Liver (tissue), 9 donors: ENCODE data around the gene FRAT1. TPM values are rescaled to one million over a fixed set of nuclear protein-coding genes. Genes with fewer than 3 reads are reported as not detected.

Experiments
- DNase-seq: peaks from one replicate; pipeline ENCODE4 v3.0.0-alpha.2; 2017; ENCODE audit warnings: low spot score
- H3K27ac ChIP-seq, 2 donors: one replicate each; pipeline ENCODE4 v1.7.0; 2013; ENCODE audit warnings: inconsistent platforms in 2 of 2, low read length in 2 of 2, control low read depth in 1 of 2, low read depth in 1 of 2, mild to moderate bottlenecking in 1 of 2
- H3K27me3 ChIP-seq, 4 donors: one replicate each; pipeline versions ENCODE4 v1.6.1 to v1.7.0; 2013; ENCODE audit warnings: low read length in 3 of 4, inconsistent platforms in 1 of 4, mild to moderate bottlenecking in 1 of 4, moderate library complexity in 1 of 4; ENCODE audit not compliant: control insufficient read depth in 4 of 4, insufficient read depth in 4 of 4
- H3K36me3 ChIP-seq, 4 donors: one replicate each; pipeline versions ENCODE4 v1.6.1 to v1.7.0; 2013; ENCODE audit warnings: low read length in 3 of 4, mild to moderate bottlenecking in 3 of 4, low read depth in 1 of 4, moderate library complexity in 1 of 4; ENCODE audit not compliant: control insufficient read depth in 4 of 4, insufficient read depth in 3 of 4
- H3K4me1 ChIP-seq, 4 donors: one replicate each; pipeline versions ENCODE4 v1.6.1 to v1.7.0; 2013; ENCODE audit warnings: low read length in 3 of 4, mild to moderate bottlenecking in 3 of 4, moderate library complexity in 1 of 4; ENCODE audit not compliant: control insufficient read depth in 4 of 4, insufficient read depth in 4 of 4
- H3K4me3 ChIP-seq, 3 donors: one replicate each; pipeline versions ENCODE4 v1.6.1 to v1.7.0; 2013; ENCODE audit warnings: low read length in 3 of 3, control low read depth in 1 of 3, low read depth in 1 of 3, mild to moderate bottlenecking in 1 of 3
- H3K9ac ChIP-seq, 2 donors: one replicate each; pipeline ENCODE4 v1.7.0; 2013; ENCODE audit warnings: low read length in 2 of 2, mild to moderate bottlenecking in 2 of 2, moderate library complexity in 2 of 2, control low read depth in 1 of 2, low read depth in 1 of 2
- H3K9me3 ChIP-seq, 4 donors: one replicate each; pipeline versions ENCODE4 v1.6.1 to v1.7.0; 2013; ENCODE audit warnings: low read length in 3 of 4; ENCODE audit not compliant: control insufficient read depth in 4 of 4
- ATF3 ChIP-seq: IDR thresholded peaks from 2 replicates; pipeline ENCODE4 v1.6.1; 2016; ENCODE audit warnings: antibody characterized with exemption
- CTCF ChIP-seq: fragments of 150-350 bp; IDR thresholded peaks from 2 replicates; pipeline ENCODE4 v1.5.1; 2017; ENCODE audit warnings: improper control_type of control experiment, low read depth, low read length; ENCODE audit not compliant: missing input control
- EGR1 ChIP-seq, 2 donors: IDR thresholded peaks; 2 replicates each; pipeline ENCODE4 v1.6.1; 2016 to 2018; ENCODE audit warnings: antibody characterized with exemption in 2 of 2, low read depth in 2 of 2
- FOXA1 ChIP-seq: IDR thresholded peaks from 2 replicates; pipeline ENCODE4 v1.6.1; 2016; ENCODE audit warnings: antibody characterized with exemption
- FOXA2 ChIP-seq: IDR thresholded peaks from 2 replicates; pipeline ENCODE4 v1.6.1; 2016; ENCODE audit warnings: antibody characterized with exemption
- GABPA ChIP-seq, 2 donors: IDR thresholded peaks in 1 of 2; conservative IDR thresholded peaks in 1 of 2; 2 replicates each; pipeline ENCODE4 v1.6.1; 2016; ENCODE audit warnings: antibody characterized with exemption in 2 of 2, mild to moderate bottlenecking in 1 of 2, moderate library complexity in 1 of 2
- HNF4A ChIP-seq, 2 donors: conservative IDR thresholded peaks; 2 replicates each; pipeline ENCODE4 v1.6.1; 2016; ENCODE audit warnings: antibody characterized with exemption in 2 of 2, mild to moderate bottlenecking in 2 of 2
- HNF4G ChIP-seq: IDR thresholded peaks from 2 replicates; pipeline ENCODE4 v1.6.1; 2016; ENCODE audit warnings: antibody characterized with exemption
- JUND ChIP-seq, 2 donors: IDR thresholded peaks; 2 replicates each; pipeline ENCODE4 v1.6.1; 2016; ENCODE audit warnings: antibody characterized with exemption in 2 of 2
- MAX ChIP-seq: IDR thresholded peaks from 2 replicates; pipeline ENCODE4 v1.6.1; 2016; ENCODE audit warnings: antibody characterized with exemption
- NR2F2 ChIP-seq: IDR thresholded peaks from 2 replicates; pipeline ENCODE4 v1.6.1; 2016; ENCODE audit warnings: antibody characterized with exemption
- RAD21 ChIP-seq, 2 donors: IDR thresholded peaks; 2 replicates each; pipeline ENCODE4 v1.6.1; 2016; ENCODE audit warnings: antibody characterized with exemption in 2 of 2, mild to moderate bottlenecking in 2 of 2
- REST ChIP-seq: IDR thresholded peaks from 2 replicates; pipeline ENCODE4 v1.6.1; 2016; ENCODE audit warnings: antibody characterized with exemption, mild to moderate bottlenecking
- RXRA ChIP-seq, 2 donors: IDR thresholded peaks; 2 replicates each; pipeline ENCODE4 v1.6.1; 2017 to 2018; ENCODE audit warnings: antibody characterized with exemption in 2 of 2, mild to moderate bottlenecking in 1 of 2
- SP1 ChIP-seq: IDR thresholded peaks from 2 replicates; pipeline ENCODE4 v1.6.1; 2018; ENCODE audit warnings: antibody characterized with exemption, mild to moderate bottlenecking
- TAF1 ChIP-seq: conservative IDR thresholded peaks from 2 replicates; pipeline ENCODE4 v1.6.1; 2016; ENCODE audit warnings: antibody characterized with exemption, mild to moderate bottlenecking
- YY1 ChIP-seq: IDR thresholded peaks from 2 replicates; pipeline ENCODE4 v1.6.1; 2016; ENCODE audit warnings: antibody characterized with exemption, mild to moderate bottlenecking
- ZBTB33 ChIP-seq: IDR thresholded peaks from 2 replicates; pipeline ENCODE4 v1.6.1; 2016; ENCODE audit warnings: antibody characterized with exemption
- WGBS: extraction: QIAGEN DNeasy Blood & Tissue Kit; methylation state at CpG from one replicate; pipeline ENCODE4 v1.1.7; 2013; 5-methylcytosine and 5-hydroxymethylcytosine counted together
- polyA plus RNA-seq, 2 donors: library from polyadenylated mRNA; stranded (reverse) in 1 of 2; unstranded in 1 of 2; fragments of 200-250 nt in 1 of 2; fragments of >200 nt in 1 of 2; fragmentation: Nextera tagmentation in 1 of 2; extraction: Ambion mirVana in 1 of 2; gene quantifications; one replicate each; pipeline versions ENCODE4 v1.2.1 to v1.2.3, GENCODE V29; 2013 to 2015
- total RNA-seq, 2 donors: library from RNA; depleted of rRNA; stranded (reverse); fragments of >200 nt; gene quantifications; one replicate each; pipeline ENCODE4 v1.2.3, GENCODE V29; 2014
- donor health status: healthy.
- donor health status: healthy.
- donor health status: healthy.
- donor health status: healthy.
- donor health status: healthy.

FRAT1 gene
- total and polyA plus RNA-seq, 4 donors = 4.3 to 7.4 (median 5.2) TPM

GRCh38 chr10:97302088-97302791, 16.8 kb upstream of the FRAT1 start:
- 51% methylated on average over 11 of the region's 11 CpGs for WGBS
- Histone ChIP-seq H3K4me3 (no peak overlapping the region), H3K9me3 (no peaks in the 10 kb centered on the region), H3K36me3 (no peaks in the 10 kb centered on the region), H3K27ac (peak overlapping the region; percentile 55 to 66), H3K9ac (no peak overlapping the region), H3K4me1 (peaks cover 4 to 24% (median 15%) of the 10 kb centered on the region in 4 donors), H3K27me3 (no peaks in the 10 kb centered on the region)
- no peak for DNase-seq
- no peak for TF ChIP-seq TAF1
- no peak for TF ChIP-seq NR2F2
- peak; percentile 37 for TF ChIP-seq YY1
- no peak for TF ChIP-seq FOXA1
- TF ChIP-seq RXRA (IDR thresholded peaks at IDR 0.05) = peak; percentile 66 to 90
- TF ChIP-seq SP1 = peak; percentile 77
- no peak for TF ChIP-seq GABPA (IDR thresholded peaks at IDR 0.05 in 1 of 2, conservative IDR thresholded peaks at IDR 0.05 in 1 of 2)
- TF ChIP-seq RAD21 (IDR thresholded peaks at IDR 0.05) = no peak
- peak; percentile 50 to 71 for TF ChIP-seq HNF4A (conservative IDR thresholded peaks at IDR 0.05)
- no peak for TF ChIP-seq JUND (IDR thresholded peaks at IDR 0.05)
- no peak for TF ChIP-seq CTCF
- TF ChIP-seq EGR1 (IDR thresholded peaks at IDR 0.05; ENCODE audit: low read depth in 2 of 2) = no peak
- TF ChIP-seq REST = no peak
- TF ChIP-seq ZBTB33 = no peak
- no peak for TF ChIP-seq FOXA2
- TF ChIP-seq MAX = no peak
- no peak for TF ChIP-seq ATF3
- TF ChIP-seq HNF4G = no peak
